Measurements from ENCODE around the gene CCDC127.

DNA sequence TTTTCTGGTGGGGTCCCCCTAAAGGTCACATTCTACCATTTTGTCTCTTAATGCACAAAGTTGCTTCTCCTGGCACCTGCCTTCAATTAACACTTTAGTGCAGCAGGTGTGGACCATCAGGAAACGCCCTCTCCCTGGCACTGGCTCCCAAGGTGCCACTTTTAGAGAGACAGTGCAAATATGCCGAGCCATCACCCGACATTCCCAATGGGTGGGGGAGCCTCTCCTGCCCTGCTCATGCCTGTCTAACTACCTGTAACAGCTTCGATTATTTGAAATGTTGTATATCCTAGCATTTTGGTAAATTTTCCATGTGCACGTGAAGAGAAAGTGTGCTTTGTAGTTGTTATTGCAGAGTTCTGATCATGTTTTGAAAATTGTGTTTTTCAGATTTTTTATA is 39.8 kb downstream of the CCDC127 start:
- TF ChIP-seq CTCF (IDR thresholded peaks at IDR 0.05) (no peak), POLR2A (IDR thresholded peaks at IDR 0.05) (no peak), EP300 (IDR thresholded peaks at IDR 0.05) (no peak)
